Mammary epithelial cell (primary cell): ENCODE measurements around the gene C9.

ENCODE experiments used
- EZH2 ChIP-seq: IDR thresholded peaks from 2 replicates; pipeline ENCODE4 v1.6.1; 2012; ENCODE audit warnings: low read length, inconsistent platforms, borderline replicate concordance
- TF ChIP-seq, protein P1 (sequence below), 2 donors: IDR thresholded peaks in 1 of 2; conservative IDR thresholded peaks in 1 of 2; 2 replicates each; pipeline ENCODE4 v1.5.1; 2011 to 2012; ENCODE audit warnings: inconsistent platforms in 2 of 2, low read length in 2 of 2, mild to moderate bottlenecking in 2 of 2, control low read depth in 1 of 2, low read depth in 1 of 2; ENCODE audit not compliant: insufficient read depth in 1 of 2; ENCODE audit errors: extremely low read depth in 1 of 2

GRCh38 chr5:39337252-39337915 is 26.9 kb downstream of the C9 start:
- TF ChIP-seq, protein P1, sequence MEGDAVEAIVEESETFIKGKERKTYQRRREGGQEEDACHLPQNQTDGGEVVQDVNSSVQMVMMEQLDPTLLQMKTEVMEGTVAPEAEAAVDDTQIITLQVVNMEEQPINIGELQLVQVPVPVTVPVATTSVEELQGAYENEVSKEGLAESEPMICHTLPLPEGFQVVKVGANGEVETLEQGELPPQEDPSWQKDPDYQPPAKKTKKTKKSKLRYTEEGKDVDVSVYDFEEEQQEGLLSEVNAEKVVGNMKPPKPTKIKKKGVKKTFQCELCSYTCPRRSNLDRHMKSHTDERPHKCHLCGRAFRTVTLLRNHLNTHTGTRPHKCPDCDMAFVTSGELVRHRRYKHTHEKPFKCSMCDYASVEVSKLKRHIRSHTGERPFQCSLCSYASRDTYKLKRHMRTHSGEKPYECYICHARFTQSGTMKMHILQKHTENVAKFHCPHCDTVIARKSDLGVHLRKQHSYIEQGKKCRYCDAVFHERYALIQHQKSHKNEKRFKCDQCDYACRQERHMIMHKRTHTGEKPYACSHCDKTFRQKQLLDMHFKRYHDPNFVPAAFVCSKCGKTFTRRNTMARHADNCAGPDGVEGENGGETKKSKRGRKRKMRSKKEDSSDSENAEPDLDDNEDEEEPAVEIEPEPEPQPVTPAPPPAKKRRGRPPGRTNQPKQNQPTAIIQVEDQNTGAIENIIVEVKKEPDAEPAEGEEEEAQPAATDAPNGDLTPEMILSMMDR (conservative IDR thresholded peaks at IDR 0.05 in 1 of 2, IDR thresholded peaks at IDR 0.05 in 1 of 2; ENCODE audit: extremely low read depth in 1 of 2, insufficient read depth in 1 of 2, low read depth in 1 of 2, low read length in 2 of 2): no peak
- TF ChIP-seq EZH2: no peak
